HG03521 (cell line): Measurements from ENCODE around the gene PNMA1.
"Not testable (repeated sequence)": the region's sequence is repeated elsewhere in the genome, so short reads cannot be mapped to it uniquely, and the experiment has no call there.

Source experiments
- ATAC-seq: cut with Tn5 transposase; IDR thresholded peaks from one replicate; pipeline ENCODE4 v1.9.1; 2021; ENCODE audit warnings: mild to moderate bottlenecking, moderate library complexity; ENCODE audit not compliant: unreplicated experiment

Gene PNMA1

DNA sequence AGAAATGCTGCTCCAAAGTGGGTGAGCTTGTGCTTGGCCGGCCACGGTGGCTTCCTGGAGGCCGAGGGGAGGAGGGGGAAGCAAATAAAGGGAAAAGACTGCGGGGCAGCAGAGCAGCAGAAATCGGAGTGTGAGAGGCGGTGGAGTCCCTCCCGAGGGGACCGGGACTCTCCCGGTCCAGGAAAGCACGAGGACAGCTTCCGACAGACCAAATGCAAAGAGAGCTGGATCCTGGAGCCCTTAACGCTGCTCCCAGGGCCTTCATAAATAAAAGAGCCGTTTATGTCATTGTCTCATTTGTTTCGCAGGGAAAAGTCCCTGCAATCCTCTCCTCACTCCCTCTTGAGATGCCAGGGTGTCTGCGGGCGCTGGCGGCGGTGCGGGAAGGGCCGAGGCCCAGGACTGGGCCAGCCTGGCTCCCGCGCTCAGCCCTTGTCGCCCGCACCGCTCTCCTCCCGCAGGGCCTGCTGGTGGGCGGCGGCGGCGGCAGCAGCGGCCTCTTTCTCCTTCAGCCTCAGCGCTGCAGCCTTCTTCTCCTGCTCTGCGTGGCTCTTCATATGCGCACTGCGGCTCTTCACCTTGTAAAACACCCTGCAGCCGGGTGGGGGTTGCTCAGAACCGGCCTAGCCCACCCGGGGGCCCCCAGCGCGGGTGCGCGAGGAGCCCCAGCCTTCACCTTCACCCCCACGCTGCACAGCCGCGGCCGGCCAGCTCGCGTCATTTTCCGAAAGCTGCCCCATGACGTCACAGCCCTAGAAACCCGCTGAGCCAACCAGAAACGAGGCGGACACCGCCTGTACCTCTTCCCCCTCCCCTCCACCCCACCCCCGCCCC lies 4.5 kb upstream of the PNMA1 start:
- no peak for ATAC-seq

DNA sequence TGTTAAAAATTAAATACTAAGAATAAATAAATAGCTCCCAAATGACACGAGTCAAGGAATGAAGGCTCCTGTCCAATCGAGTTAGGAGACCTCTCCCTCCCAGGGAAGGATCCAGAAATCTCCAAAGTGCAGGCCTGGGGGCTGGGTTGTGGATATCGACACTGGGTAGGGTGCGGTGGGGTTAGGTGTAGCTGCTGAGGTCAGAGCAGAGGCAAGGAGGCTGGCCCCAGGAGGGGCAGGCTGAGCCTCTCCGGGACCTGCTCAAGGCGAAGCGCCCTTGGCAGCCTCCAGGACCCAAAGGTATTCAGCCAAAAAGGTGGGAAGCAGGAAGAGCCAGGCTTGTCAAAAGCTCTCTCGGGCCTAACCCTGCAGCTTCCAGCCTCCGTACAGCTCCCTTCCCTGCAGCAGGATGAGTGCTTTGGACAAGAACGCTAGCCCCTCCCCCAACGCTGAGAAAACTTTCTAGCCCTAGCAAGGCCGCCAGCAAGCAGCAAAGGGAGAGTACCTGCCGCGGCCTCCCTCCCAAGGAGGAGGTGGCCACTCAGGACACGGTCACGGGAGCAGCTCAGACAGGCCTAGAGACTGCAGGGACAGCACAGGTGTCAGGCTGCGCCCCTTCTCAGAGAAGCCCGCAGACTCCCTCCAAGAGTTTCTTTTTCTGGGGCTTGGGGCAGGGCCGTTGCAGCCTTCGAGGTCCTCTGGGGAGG lies 3.7 kb upstream of the PNMA1 start:
- ATAC-seq: no peak

DNA sequence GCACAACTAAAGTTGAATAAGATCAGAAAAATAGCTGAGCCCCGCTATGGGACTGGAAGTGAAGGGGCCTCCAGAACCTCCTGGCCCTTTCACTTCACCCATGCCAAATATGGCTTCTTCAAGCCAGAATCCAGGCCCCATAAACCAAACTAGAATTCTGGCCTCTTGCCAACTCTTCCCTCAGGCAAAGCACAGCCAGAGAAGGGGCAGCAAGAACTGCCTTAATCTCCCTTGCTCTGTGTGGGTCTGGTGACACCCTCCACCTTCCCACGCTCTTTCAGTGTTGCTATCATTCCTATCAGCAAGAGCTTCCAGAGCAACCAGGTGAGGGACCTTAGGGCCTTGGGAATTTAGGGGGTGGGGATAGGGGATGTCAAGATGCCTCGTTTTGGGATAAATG lies 3.1 kb upstream of the PNMA1 start:
- ATAC-seq: no peak

DNA sequence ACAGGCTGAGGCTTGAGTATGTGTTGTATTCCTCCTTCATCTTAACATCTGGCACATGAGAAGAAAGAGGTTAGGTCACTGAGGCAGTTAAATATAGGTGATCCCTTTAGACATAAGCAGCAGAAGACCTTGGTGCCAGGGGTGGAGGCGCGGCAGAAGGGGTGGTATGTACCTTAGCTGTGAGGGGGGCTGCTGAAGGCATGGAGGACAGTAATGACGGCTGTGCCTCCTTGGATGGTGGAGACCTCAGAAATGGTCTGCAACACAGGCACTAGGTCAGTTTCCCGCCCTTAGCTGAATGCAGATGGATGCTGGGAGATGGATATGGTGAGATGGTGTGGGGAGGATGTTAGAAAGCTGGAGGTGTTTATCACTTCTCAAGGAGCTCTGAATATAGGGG lies 1.5 kb upstream of the PNMA1 start:
- no peak for ATAC-seq

DNA sequence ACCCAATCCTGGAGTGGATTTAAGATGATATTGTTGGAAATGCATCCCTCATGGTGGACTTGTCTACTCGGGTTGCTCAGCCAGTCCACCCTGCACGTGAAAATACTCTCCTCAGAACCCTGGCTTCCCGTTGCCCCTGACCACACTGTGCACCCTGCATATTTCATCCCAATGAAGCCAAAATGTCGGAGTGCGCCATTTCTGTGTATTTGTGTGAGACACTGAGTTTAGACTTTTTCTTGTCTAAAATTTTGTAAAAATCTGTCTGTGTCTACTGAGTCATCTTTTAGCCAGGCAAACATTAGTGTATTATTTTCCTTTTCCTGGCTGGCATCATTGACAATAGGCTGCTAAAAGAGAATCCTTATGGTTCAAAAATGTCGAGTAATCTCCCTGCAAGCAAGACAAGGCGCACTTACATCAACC lies 485 bp upstream of the PNMA1 start:
- ATAC-seq: no peak

DNA sequence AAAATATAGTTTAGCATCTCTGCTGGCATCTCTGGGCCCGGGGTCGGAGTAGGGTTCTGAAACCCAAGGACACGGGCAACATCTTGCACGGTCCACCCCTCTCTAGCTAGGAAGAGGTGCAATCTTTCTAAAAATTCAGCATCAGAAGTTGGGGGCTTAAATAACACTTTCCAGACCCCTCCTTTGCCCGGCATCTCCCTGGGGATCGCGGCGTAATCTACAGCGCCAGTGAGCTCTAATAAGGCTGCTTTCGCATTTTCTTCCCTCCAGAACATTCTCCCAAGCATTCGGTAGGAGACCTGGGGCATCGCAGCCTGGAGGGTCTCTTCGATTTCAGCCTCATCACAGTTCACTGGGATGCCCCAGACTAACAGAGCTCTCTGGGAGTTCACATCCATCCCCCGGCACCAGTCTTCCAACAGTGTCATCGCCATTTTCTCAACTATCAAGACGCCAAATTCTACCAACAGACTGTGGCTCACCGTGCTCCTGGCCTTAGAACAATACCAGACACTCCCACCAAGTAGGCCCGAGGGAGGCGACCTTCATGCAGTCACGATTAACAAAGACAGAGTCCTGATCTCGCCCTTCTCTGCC lies 880 bp downstream of the PNMA1 start:
- no peak for ATAC-seq

DNA sequence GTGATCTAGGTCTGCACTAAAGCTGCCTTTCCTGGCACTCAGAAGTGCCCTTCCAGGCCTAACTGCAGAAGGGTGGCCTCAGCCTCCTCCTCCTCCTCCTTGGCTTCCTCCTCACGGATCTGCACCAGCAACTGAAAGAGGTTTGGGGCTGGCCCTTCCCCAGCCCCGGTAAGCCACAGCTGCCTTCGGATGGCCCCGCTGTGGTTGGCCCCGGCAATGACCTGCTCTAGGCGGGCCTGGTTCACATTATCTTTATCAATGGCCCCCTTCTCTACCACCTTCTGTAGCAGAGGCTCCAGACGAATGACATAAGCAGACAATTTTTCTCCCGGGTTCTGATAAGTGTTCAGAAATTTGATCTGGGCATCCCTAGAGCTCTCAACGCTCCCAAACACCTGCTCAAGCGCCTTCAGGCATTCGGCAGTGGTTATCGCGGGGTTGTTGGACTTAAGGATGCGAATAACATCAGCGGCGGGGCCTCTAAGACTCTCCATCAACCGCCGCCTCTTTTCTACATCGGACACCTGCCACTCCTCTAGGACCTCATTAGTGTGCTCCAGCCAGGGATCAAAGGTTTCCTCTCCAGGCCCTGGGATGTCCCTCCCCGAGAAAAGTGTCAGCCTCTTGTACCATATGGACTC lies 1.5 kb downstream of the PNMA1 start:
- no peak for ATAC-seq

DNA sequence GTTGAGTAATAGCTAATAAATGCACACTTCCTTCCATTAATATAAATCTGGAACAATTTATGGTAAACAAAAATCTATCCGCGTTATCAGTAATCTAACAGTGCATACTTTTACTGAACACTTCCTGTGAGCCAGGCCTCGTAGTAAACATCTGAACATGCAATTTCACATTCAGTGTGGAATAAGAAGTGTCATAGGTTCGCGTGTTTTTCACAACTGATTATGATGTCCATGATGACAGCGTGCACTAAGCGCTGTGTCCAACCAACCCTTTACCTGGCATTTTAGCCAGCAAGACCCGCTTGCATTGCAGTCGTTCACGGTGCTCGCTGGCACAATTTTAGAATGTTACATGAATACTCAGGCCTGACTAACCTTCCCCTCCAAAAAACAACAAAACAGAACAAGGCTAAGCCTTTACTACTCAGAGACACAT lies 2.1 kb downstream of the PNMA1 start:
- ATAC-seq: no peak

DNA sequence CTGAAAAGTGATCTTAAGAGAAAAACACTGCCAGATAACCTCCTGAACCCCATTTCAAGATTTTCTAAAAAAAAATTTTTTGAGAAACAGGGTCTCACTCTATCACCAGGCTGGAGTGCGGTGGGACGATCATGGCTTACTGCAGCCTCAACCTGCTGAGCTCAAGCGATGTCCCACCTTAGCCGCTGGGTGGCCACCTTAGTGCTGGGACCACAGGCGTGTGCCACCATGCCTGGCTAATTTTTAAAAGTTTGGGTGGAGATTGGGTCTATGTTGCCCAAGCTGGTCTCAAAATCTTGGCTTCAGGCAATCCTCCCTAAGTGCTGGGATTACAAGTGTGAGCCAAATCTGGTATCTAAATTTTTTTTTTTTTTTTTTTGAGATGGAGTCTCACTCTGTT lies 3.4 kb downstream of the PNMA1 start:
- no peak for ATAC-seq

DNA sequence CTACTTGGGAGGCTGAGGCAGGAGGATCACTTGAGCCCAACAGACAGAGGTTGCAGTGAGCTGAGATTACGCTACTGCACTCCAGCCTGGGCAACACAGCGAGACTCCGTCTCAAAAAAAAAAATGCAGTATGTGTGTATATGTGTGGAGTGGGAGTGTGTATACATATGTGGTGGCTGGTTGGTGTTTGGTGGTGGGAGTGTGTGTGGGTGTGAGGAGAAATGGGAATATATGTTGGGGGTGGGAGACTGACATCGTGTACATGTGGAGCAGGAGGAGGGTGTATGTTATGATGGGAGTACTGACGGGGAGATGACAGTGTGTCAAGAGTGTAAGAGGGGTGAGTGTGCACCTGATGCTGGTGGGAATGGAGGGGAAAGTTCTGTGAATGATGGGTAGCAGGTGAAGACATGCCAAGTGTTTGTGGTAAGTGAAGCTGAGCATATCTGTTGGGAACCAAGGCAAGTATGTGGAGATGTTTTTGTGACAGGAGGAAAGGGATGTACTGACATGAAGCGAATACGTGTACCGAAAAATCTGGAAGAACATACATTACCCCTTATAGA lies 4.2 kb downstream of the PNMA1 start:
- ATAC-seq: no peak

DNA sequence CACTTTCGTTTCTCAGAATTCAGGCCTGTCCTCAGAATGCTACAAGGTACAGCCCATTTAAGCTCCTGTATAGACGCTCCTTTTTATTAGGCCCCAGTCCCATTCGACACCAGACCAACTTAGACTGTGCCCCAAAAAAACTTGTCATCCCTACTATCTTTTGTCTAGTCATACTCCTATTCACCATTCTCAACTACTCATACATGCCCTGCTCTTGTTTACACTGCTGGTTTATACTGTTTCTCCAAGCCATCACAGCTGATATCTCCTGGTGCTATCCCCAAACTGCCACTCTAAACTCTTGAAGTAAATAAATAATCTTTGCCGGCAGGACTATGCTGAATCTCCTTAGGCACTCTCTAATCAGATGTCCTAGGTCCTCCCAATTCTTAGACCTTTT lies 6.1 kb downstream of the PNMA1 start:
- ATAC-seq: not testable (repeated sequence)

DNA sequence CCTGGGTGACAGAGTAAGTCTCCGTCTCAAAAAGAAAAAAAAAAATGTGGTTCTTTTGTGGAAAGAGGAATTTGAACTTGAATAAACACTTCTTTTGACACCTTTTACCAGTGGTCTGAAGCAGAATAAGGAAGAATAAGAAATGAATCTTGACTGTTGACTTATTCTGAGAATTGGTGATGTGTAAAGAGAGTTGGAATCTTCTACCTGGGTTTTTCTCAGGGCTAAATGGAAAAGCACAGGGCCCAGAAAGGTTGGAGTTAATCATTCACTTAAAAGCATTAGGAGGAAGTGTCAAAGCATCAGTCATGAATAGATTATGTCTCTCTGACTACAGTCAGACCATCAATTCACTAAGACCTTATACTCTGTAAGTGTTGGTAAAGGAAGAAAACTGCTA lies 13.9 kb downstream of the PNMA1 start:
- no peak for ATAC-seq

DNA sequence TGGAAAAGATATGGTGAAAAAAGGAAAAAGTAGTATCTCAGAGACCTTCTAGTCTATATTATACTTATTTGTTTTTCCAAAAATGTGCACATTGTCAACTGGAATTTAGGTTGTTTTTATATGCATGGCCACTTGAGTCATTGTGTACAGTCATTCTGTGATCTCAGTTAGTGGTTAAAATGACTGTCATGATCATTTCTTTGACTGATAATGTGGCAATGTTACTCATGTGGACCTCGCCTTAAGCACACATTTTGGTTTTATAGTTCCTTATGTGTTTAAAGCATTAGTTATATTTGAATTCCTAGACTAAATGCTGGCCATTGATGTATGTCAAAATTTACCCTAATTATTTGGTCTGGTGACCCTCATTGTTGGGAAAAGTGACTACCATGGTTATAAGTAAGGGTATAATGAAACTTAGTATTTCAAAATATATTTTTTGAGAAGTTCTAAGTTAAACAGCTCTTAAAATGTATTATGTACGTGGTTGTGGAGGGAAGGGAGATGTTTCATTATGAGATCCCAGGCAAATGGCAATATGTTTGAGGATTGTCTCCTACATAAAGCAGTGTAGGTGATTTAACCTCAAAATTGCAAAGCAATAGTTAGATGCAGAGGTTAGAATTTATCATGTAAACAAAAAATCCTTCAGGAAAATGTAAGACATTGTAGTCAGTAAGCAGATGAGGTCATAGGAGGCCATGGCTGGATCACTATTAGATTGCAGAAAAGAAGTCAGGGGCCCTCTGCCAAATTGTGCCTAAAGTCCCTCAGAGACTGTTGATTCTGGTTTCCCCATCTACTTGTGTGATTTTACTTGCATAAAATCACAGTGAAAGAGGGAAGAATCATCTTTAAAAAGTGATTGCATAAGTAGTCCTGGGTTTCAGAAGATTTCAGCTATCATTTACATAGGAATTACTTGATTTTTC lies 17.5 kb downstream of the PNMA1 start:
- peak; percentile 81 for ATAC-seq

DNA sequence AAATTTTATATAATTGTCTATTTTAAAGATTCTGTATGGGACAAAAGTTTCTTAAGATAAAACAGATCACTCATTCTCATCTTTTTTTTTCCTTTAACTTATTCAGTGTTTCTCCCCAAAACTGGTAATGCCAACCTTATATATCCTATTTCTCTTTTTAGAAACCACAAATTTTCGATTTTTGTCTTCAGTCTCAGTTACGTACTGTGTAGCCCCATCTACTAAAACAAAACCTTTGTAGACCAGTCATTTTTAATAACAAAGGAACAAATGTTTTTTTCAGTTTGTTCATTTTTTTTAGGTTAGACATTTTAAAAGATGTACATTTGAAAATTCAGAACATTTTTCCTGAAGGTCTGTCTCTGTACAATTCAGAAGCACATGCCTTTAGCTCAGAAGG lies 18.2 kb downstream of the PNMA1 start:
- peak; percentile 51 for ATAC-seq

DNA sequence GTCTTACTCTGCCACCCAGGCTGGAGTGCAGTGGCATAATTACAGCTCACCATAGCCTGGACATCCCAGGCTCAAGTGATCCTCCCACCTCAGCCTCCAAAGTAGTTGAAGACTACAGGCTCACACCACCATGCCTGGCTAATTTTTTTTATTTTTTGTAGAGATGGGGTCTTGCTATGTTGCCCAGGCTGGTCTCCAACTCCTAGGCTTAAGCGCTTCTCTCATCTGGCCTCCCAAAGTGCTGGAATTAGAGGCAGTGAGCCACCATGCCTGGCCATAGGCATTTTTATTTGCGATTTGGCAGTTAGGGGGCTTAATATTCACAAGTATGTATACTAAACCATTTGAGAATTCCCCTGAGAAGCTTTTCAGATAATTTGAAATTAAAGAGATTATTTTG lies 19.1 kb downstream of the PNMA1 start:
- no peak for ATAC-seq

DNA sequence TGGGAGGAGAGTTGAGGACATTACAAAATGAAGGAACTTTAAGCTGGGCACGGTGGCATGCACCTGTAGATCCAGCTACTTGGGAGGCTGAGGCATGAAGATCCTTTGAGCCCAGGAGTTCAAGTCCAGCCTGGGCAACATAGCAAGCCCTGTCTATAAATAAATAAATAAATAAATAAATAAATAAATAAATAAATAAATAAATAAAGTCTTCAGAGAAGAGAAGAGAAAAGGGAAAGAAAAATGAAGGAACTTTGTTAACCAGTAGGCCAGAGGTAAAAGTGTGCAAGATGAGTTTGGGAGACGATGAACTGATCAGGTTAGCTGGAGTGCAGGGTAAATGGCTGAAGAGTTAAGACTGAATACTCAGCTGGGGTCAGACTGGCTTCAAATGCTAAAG lies 20.1 kb downstream of the PNMA1 start:
- no peak for ATAC-seq

DNA sequence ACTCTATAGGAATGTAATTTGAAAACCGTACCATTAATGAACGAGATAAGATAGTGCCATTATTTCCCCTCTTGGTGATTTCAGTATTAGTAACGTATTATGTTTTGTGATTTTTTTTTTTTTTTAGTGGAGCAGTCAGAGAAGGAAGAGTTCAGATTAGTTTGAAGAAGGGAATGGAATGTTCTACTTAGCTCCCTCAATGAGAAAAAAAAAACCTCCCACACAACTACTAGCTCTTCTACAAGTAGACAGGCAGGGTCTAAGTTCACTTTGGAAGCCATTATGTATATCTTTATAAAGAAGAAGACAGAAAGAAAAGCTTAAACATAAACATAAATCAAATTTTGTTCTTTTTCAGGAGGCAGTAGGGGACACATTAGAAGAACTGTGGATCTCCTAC lies 27.3 kb downstream of the PNMA1 start:
- no peak for ATAC-seq

DNA sequence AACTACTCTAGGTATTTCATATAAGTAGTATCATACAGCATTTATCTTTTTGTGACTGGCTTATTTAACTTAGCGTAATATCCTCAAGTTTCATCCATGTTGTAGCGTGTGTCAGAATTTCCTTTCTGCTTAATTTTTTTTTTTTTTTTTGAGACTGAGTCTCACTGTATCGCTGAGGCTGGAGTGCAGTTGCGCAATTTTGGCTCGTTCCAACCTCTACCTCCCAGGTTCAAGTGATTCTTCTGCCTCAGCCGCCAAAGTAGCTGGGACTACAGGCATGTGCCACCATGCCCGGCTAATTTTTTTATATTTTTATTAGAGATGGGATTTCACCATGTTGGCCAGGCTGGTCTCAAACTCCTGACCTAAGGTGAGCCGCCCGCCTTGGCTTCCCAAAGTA lies 28.9 kb downstream of the PNMA1 start:
- no peak for ATAC-seq

DNA sequence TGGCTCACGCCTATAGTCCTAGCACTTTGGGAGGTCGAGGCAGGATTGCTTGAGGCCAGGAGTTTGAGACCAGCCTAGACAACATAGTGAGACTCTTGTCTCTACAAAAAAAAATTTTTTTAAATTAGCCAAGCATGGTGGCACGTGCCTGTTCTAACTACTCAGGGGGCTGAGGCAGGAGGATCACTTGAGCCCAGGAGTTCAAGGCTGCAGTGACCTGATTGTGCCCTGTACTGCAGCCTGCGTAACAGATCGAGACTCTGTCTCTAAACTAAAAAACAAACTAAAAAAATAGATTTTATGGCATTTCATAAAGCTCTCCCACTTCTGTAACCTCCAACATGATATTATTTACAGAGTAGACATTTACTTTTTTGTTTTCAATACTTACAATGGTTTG lies 29.6 kb downstream of the PNMA1 start:
- no peak for ATAC-seq

DNA sequence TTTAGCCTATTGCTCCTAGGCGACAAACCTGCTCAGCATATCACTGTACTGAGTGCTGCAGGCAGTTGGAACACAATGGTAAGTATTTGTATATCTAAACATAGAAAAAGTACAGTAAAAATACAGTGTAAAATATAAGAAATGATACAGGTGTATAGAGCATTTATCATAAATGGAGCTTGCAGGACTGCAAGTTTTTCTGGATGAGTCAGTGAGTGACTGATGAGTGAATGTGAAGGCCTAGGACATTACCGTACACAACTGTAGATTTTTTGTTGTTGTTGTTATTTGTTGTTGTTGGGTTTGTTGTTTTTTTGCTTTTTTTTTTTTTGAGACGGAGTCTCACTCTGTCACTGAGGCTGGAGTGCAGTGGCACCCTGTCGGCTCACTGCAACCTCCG lies 33.4 kb downstream of the PNMA1 start:
- ATAC-seq: no peak
